H1 (cell line): ENCODE results near the gene PALD1. TPM values are rescaled to one million over a fixed set of nuclear protein-coding genes. Genes with fewer than 3 reads are reported as not detected.

Experiments
- CTCF ChIA-PET: fragments of 300-600 bp; sonication (Branson Sonifier 250); formaldehyde crosslinking; loops from one replicate; lab custom pipeline; 2021; ENCODE audit not compliant: partially characterized antibody; lab: Charles Lee
- POLR2A ChIA-PET: fragments of 300-600 bp; sonication (Branson Sonifier 250); formaldehyde crosslinking; loops from one replicate; lab custom pipeline; 2021; ENCODE audit warnings: inconsistent platforms; ENCODE audit not compliant: partially characterized antibody; lab: Charles Lee
- DNase-seq, 2 experiments: peaks; one replicate each; pipeline versions ENCODE4 v3.0.0 to v3.0.0-alpha.2; 2010 to 2022; ENCODE audit warnings: low spot score in 2 of 2, low read depth in 1 of 2, mixed read lengths in 1 of 2
- FAIRE-seq: peaks from 2 replicates; lab custom pipeline; 2011; peaks lifted over from hg19 to GRCh38; lab: Jason Lieb, UNC
- H2AFZ ChIP-seq: 2 replicates; pipeline ENCODE4 v1.8.1; 2012; ENCODE audit warnings: low read length, inconsistent platforms
- H2AK5ac ChIP-seq: 2 replicates; pipeline ENCODE4 v1.6.1; 2013; ENCODE audit warnings: low read depth, low read length
- H2BK120ac ChIP-seq: replicated peaks from 2 replicates; pipeline ENCODE3; 2013; ENCODE audit warnings: low read depth, low read length, inconsistent platforms
- H2BK12ac ChIP-seq: 2 replicates; pipeline ENCODE4 v1.6.1; 2013; ENCODE audit warnings: low read depth, low read length
- H2BK15ac ChIP-seq: 2 replicates; pipeline ENCODE4 v1.6.1; 2013; ENCODE audit warnings: low read length
- H2BK20ac ChIP-seq: 2 replicates; pipeline ENCODE4 v1.6.1; 2013; ENCODE audit warnings: low read length
- H2BK5ac ChIP-seq: 2 replicates; pipeline ENCODE4 v1.6.1; 2013; ENCODE audit warnings: low read depth, low read length
- H3K14ac ChIP-seq: 2 replicates; pipeline ENCODE4 v1.6.1; 2013; ENCODE audit warnings: inconsistent platforms; ENCODE audit not compliant: insufficient read length
- H3K18ac ChIP-seq: 2 replicates; pipeline ENCODE4 v1.6.1; 2013; ENCODE audit warnings: low read length; ENCODE audit errors: extremely low read depth
- H3K23ac ChIP-seq: 2 replicates; pipeline ENCODE4 v1.6.1; 2013; ENCODE audit warnings: inconsistent platforms; ENCODE audit not compliant: insufficient read length
- H3K23me2 ChIP-seq: 2 replicates; pipeline ENCODE4 v1.6.1; 2013; ENCODE audit warnings: low read depth, low read length
- H3K27ac ChIP-seq: 2 replicates; pipeline ENCODE4 v1.6.1; 2011; ENCODE audit warnings: low read depth, low read length, inconsistent platforms
- H3K27me3 ChIP-seq, 4 experiments: replicated peaks in 1 of 4; 1 replicate in 1 of 4; 2 replicates in 3 of 4; pipeline versions ENCODE4 v1.6.1 to v1.8.1; 2011 to 2013; ENCODE audit warnings: low read length in 3 of 4, mild to moderate bottlenecking in 3 of 4, inconsistent platforms in 2 of 4, mixed read lengths in 2 of 4, moderate library complexity in 1 of 4; ENCODE audit not compliant: control insufficient read depth in 3 of 4, insufficient read depth in 3 of 4; ENCODE audit errors: extremely low read depth in 1 of 4
- H3K36me3 ChIP-seq, 4 experiments: 2 replicates each; pipeline versions ENCODE4 v1.6.1 to v1.8.1; 2011 to 2013; ENCODE audit warnings: mild to moderate bottlenecking in 4 of 4, low read length in 3 of 4, moderate library complexity in 2 of 4, control low read depth in 1 of 4, inconsistent platforms in 1 of 4; ENCODE audit not compliant: insufficient read depth in 4 of 4, control insufficient read depth in 2 of 4
- H3K4ac ChIP-seq: replicated peaks from 2 replicates; pipeline ENCODE3; 2013; ENCODE audit warnings: low read length, low read depth, mixed read lengths, inconsistent platforms; ENCODE audit not compliant: insufficient read length
- H3K4me1 ChIP-seq, 4 experiments: replicated peaks in 1 of 4; 1 replicate in 1 of 4; 2 replicates in 3 of 4; pipeline versions ENCODE4 v1.6.1 to v1.8.1; 2011 to 2013; ENCODE audit warnings: low read length in 3 of 4, inconsistent platforms in 2 of 4, mixed read lengths in 1 of 4; ENCODE audit not compliant: insufficient read depth in 4 of 4, control insufficient read depth in 3 of 4
- H3K4me2 ChIP-seq, 2 experiments: 2 replicates each; pipeline versions ENCODE4 v1.6.1 to v1.8.1; 2011 to 2013; ENCODE audit warnings: low read depth in 2 of 2, low read length in 2 of 2, control low read depth in 1 of 2, inconsistent platforms in 1 of 2, mild to moderate bottlenecking in 1 of 2; ENCODE audit not compliant: insufficient read depth in 1 of 2
- H3K4me3 ChIP-seq, 4 experiments: fragments of 200-600, 300-600 bp in 1 of 4; sonication (generic), shearing (Covaris generic), sonication (Bioruptor Twin) in 1 of 4; 2 replicates each; pipeline versions ENCODE4 v1.5.1 to v1.8.1; 2011 to 2016; ENCODE audit warnings: low read length in 4 of 4, low read depth in 3 of 4, control low read depth in 2 of 4, inconsistent platforms in 2 of 4, mild to moderate bottlenecking in 2 of 4, mixed read lengths in 1 of 4, moderate library complexity in 1 of 4; ENCODE audit not compliant: insufficient read depth in 2 of 4; ENCODE audit errors: extremely low read depth in 1 of 4
- H3K56ac ChIP-seq: replicated peaks from 2 replicates; pipeline ENCODE3; 2013; ENCODE audit warnings: low read depth, mild to moderate bottlenecking, mixed read lengths, low read length, inconsistent platforms; ENCODE audit not compliant: insufficient read length
- H3K79me1 ChIP-seq: 2 replicates; pipeline ENCODE4 v1.6.1; 2013; ENCODE audit warnings: low read depth, low read length, control low read depth
- H3K79me2 ChIP-seq, 2 experiments: 2 replicates each; pipeline versions ENCODE4 v1.6.1 to v1.8.1; 2012 to 2013; ENCODE audit warnings: low read length in 2 of 2, mild to moderate bottlenecking in 2 of 2, inconsistent platforms in 1 of 2; ENCODE audit not compliant: insufficient read depth in 2 of 2, control insufficient read depth in 1 of 2
- H3K9ac ChIP-seq, 4 experiments: replicated peaks in 1 of 4; 1 replicate in 1 of 4; 2 replicates in 3 of 4; pipeline versions ENCODE4 v1.6.1 to v1.8.1; 2011 to 2013; ENCODE audit warnings: low read depth in 3 of 4, low read length in 3 of 4, control low read depth in 2 of 4, mild to moderate bottlenecking in 2 of 4, moderate library complexity in 2 of 4, inconsistent platforms in 1 of 4; ENCODE audit errors: extremely low read depth in 1 of 4
- H3K9me3 ChIP-seq, 2 experiments: 2 replicates each; pipeline versions ENCODE4 v1.6.1 to v1.8.1; 2012 to 2013; ENCODE audit warnings: mild to moderate bottlenecking in 2 of 2, moderate library complexity in 2 of 2, control low read depth in 1 of 2, inconsistent platforms in 1 of 2, low read depth in 1 of 2, low read length in 1 of 2, mixed read lengths in 1 of 2; ENCODE audit not compliant: insufficient read depth in 2 of 2
- H4K20me1 ChIP-seq, 2 experiments: replicated peaks in 1 of 2; 2 replicates each; pipeline versions ENCODE3 to v1.8.1; 2011 to 2013; ENCODE audit warnings: inconsistent platforms in 2 of 2, low read length in 2 of 2, mild to moderate bottlenecking in 1 of 2; ENCODE audit not compliant: insufficient read depth in 2 of 2, control insufficient read depth in 1 of 2
- H4K5ac ChIP-seq: 2 replicates; pipeline ENCODE4 v1.6.1; 2013; ENCODE audit warnings: low read length, low read depth, mixed read lengths, inconsistent platforms; ENCODE audit not compliant: insufficient read length
- H4K8ac ChIP-seq: 2 replicates; pipeline ENCODE4 v1.8.0; 2013; ENCODE audit warnings: mild to moderate bottlenecking, moderate library complexity, low read length, inconsistent platforms; ENCODE audit not compliant: insufficient read depth; ENCODE audit errors: extremely low read depth
- H4K91ac ChIP-seq: replicated peaks from 2 replicates; pipeline ENCODE3; 2013; ENCODE audit warnings: low read length, mixed read lengths, inconsistent platforms; ENCODE audit not compliant: insufficient read length
- CBX5 ChIP-seq: fragments of 300-800, 300-1000 bp; sonication (generic); IDR thresholded peaks from 2 replicates; pipeline ENCODE4 v1.7.1; 2016; ENCODE audit warnings: antibody characterized with exemption, low read length, low read depth
- CHD1 ChIP-seq: IDR thresholded peaks from 2 replicates; pipeline ENCODE4 v1.6.1; 2012; ENCODE audit warnings: low read depth, low read length, improper control_type of control experiment
- POU5F1 ChIP-seq: IDR thresholded peaks from 2 replicates; pipeline ENCODE4 v1.6.1; 2011; ENCODE audit warnings: low read depth, mild to moderate bottlenecking, low read length, moderate library complexity
- SP1 ChIP-seq: IDR thresholded peaks from 2 replicates; pipeline ENCODE4 v1.6.1; 2011; ENCODE audit warnings: low read depth, low read length
- SUZ12 ChIP-seq: fragments of 200-600 bp; sonication (generic); IDR thresholded peaks from 2 replicates; pipeline ENCODE4 v1.6.1; 2012; ENCODE audit warnings: mild to moderate bottlenecking, inconsistent platforms, low read length, moderate library complexity, mixed read lengths
- WGBS, 2 experiments: shearing (Covaris generic) in 1 of 2; methylation state at CpG; one replicate each; pipeline versions ENCODE4 v1.1.6 to v1.1.7; 2013 to 2015; ENCODE audit warnings: low lambda C conversion rate in 2 of 2, mixed read lengths in 2 of 2, inconsistent platforms in 1 of 2, low coverage in 1 of 2, missing lambda C conversion rate in 1 of 2; ENCODE audit not compliant: insufficient replicate concordance in 2 of 2, insufficient coverage in 1 of 2, insufficient read length in 1 of 2; ENCODE audit errors: extremely low coverage in 1 of 2, missing lambda C conversion rate in 1 of 2; 5-methylcytosine and 5-hydroxymethylcytosine counted together
- polyA plus RNA-seq, 7 experiments: library from polyadenylated mRNA; depleted of rRNA in 3 of 7; stranded (reverse) in 5 of 7; unstranded in 2 of 7; fragments of >200 nt in 5 of 7; fragments of 200-250 nt in 2 of 7; gene quantifications; 1 replicate in 5 of 7; 2 replicates in 1 of 7; 4 replicates in 1 of 7; pipeline versions ENCODE4 v1.2.1 to v1.2.3, GENCODE V29; 2011 to 2013; ENCODE audit warnings: missing spikeins in 2 of 7, mixed read lengths in 2 of 7
- total RNA-seq: library from RNA; stranded (reverse); fragmentation: NEBNext Ultra II Directional; extraction: Animal tissue kit (Norgen Biotek cat#: 25700); gene quantifications from 2 replicates; pipeline ENCODE4 v1.2.1, GENCODE V29; 2021

Gene PALD1
- total and polyA plus RNA-seq, 2 of the 8 experiments (the other 6 are each of a cell fraction or from before 2014, with no cell fraction given) = 13.3 to 32.8 TPM

DNA sequence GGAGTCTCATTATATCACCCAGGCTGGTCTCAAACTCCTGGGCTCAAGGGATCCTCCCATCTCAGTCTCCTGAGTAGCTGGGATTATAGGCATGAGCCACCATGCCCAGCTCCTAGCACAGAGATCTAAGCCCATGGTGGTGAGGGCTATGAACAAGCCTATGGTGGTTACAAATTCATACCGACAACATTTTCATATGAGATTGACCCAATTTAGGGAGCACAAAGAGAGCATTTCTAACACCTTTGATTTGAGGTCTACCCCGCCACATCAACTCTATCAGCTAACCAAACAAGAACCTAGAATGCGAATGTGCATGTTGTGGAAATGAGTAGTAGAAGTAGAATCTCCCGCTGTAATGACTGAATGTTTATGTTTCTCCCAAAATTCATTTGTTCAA is 138.2 kb downstream of the PALD1 start:
- H3K9me3 ChIP-seq = peaks cover 7 to 9% of the 10 kb centered on the region in 2 experiments; a peak in 3 of 4 replicates
- H3K23me2 ChIP-seq = no peaks in the 10 kb centered on the region
- no peak overlapping the region for H3K4me2 ChIP-seq
- no peak overlapping the region for H3K4me3 ChIP-seq
- no peaks in the 10 kb centered on the region for H4K20me1 ChIP-seq
- no peak overlapping the region for H2AK5ac ChIP-seq
- no peak overlapping the region for H3K18ac ChIP-seq
- H3K9ac ChIP-seq = no peak overlapping the region
- H3K27ac ChIP-seq = no peak overlapping the region
- H3K4ac ChIP-seq = no peak overlapping the region
- no peak overlapping the region for H2BK20ac ChIP-seq
- POLR2A ChIA-PET = no interaction called here
- no peaks in the 10 kb centered on the region for H3K4me1 ChIP-seq
- H3K27me3 ChIP-seq = no peaks in the 10 kb centered on the region; a peak in 1 of 7 replicates
- H2BK120ac ChIP-seq = no peak overlapping the region
- H3K14ac ChIP-seq = no peak overlapping the region
- FAIRE-seq = no peak
- H4K5ac ChIP-seq = no peak overlapping the region
- no peak overlapping the region for H2BK12ac ChIP-seq
- TF ChIP-seq CBX5 (no peak), SUZ12 (no peak), CHD1 (no peak), SP1 (no peak), POU5F1 (no peak)
- TF ChIP-seq, all 59 proteins: peak for 0
- H3K79me2 ChIP-seq = no peaks in the 10 kb centered on the region
- no peak overlapping the region for H3K23ac ChIP-seq
- H3K36me3 ChIP-seq = no peaks in the 10 kb centered on the region
- no peak overlapping the region for H2BK5ac ChIP-seq
- no peak overlapping the region for H2AFZ ChIP-seq
- H3K56ac ChIP-seq = no peak overlapping the region
- no peak for DNase-seq
- no peak overlapping the region for H2BK15ac ChIP-seq
- no peak overlapping the region for H4K91ac ChIP-seq
- CTCF ChIA-PET = interaction anchor here (1.2 to 4.1 kb wide), 5 partner anchors 16 to 262 kb away, joined by 3 to 25 read pairs (median 3); no protein-coding TSS in a partner anchor
- H3K79me1 ChIP-seq = no peaks in the 10 kb centered on the region
- H4K8ac ChIP-seq = no peak overlapping the region
- WGBS, 2 experiments = 94% methylated on average over 4 of the region's 4 CpGs; no CpG with 5 or more reads in 1 of the 2 experiments
